ENCODE measurements around the gene TMCO6.

DNA sequence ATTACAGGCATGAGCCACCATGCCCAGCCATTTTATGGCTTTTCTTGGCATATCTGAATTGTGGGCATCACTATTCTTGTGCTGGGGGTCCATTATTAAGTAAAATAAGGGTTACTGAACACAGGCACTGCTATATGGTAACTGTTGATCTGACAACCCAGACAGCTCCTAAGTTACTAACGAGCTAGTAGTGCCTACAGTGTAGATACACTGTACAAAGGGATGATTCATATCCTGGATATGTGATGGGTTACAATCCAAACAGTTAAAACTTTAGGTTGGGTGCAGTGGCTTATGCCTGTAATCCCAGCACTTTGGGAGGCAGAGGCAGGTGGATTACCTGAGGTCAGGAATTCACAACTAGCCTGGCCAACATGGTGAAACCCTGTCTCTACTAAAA, 10.5 kb upstream of the TMCO6 start:
- TF ChIP-seq SUZ12 (IDR thresholded peaks at IDR 0.05; ENCODE audit: low read length) (no peak), EZH2 (IDR thresholded peaks at IDR 0.05; ENCODE audit: low read depth, low read length, severe bottlenecking) (no peak), POLR2A (IDR thresholded peaks at IDR 0.05; ENCODE audit: control extremely low read depth in 1 of 2, low read depth in 2 of 2, low read length in 2 of 2) (no peak), CREB1 (IDR thresholded peaks at IDR 0.05) (no peak)

Measured in H1 (cell line).